Vagina (tissue), 2 donors: Measurements from ENCODE around the gene HSD17B14.

ENCODE experiments used
- POLR2A ChIP-seq, 2 donors: fragments of 450-650 bp; IDR thresholded peaks; one replicate each; pipeline ENCODE4 v1.6.1; 2017; ENCODE audit warnings: antibody characterized with exemption in 2 of 2, mild to moderate bottlenecking in 2 of 2, moderate library complexity in 2 of 2
- POLR2AphosphoS5 ChIP-seq, 2 donors: sonication (generic); formaldehyde crosslinking; IDR thresholded peaks; one replicate each; pipeline ENCODE4 v1.9.0; 2017; ENCODE audit warnings: antibody characterized with exemption in 2 of 2, mild to moderate bottlenecking in 2 of 2, low read depth in 1 of 2; ENCODE audit not compliant: insufficient read depth in 1 of 2
- TF ChIP-seq, protein P1 (sequence below), 3 experiments: fragments of 450-650 bp in 2 of 3; fragments of 200-600 bp in 1 of 3; sonication (generic) in 1 of 3; IDR thresholded peaks; one replicate each; pipeline ENCODE4 v1.5.1; 2017 to 2019; ENCODE audit warnings: antibody characterized with exemption in 3 of 3, mild to moderate bottlenecking in 2 of 3, moderate library complexity in 2 of 3

DNA sequence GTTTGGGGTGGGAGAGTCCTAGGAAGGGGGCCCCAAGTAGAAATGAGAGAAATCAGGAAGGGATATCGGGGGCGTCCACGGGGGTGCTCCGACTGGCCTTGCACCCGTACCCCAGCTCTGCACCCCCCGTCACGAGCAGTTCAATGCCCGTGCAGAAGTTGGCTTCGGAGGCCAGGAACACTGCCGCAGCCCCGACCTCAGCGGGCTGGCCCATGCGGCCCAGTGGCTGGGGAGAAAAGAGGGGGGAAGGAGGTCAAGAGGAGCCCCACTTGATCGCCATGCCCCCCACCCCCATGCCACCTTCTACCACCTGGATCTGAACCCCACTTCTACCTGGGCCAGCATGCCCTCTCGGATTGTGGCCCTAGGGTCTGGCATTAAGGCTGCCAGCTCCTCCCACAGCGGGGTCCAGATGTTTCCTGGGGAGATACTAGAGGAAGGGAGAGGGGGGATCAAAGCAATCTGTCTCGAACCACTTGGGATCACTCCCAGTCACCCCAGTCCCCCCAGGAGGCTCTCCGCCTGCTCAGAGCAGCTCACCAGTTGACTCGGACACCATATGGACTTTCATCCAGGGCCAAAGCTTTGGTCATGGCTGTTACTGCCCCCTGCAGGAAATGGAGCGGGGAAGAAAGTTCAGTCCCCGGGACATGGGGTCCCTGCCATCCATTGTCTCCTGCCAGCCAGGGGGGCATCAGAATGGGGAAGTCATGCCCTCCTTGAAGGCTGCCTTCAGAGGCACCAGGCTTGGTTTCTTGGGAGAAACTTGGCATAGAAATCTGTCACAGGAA, 23.0 kb downstream of the HSD17B14 start:
- TF ChIP-seq, protein P1, sequence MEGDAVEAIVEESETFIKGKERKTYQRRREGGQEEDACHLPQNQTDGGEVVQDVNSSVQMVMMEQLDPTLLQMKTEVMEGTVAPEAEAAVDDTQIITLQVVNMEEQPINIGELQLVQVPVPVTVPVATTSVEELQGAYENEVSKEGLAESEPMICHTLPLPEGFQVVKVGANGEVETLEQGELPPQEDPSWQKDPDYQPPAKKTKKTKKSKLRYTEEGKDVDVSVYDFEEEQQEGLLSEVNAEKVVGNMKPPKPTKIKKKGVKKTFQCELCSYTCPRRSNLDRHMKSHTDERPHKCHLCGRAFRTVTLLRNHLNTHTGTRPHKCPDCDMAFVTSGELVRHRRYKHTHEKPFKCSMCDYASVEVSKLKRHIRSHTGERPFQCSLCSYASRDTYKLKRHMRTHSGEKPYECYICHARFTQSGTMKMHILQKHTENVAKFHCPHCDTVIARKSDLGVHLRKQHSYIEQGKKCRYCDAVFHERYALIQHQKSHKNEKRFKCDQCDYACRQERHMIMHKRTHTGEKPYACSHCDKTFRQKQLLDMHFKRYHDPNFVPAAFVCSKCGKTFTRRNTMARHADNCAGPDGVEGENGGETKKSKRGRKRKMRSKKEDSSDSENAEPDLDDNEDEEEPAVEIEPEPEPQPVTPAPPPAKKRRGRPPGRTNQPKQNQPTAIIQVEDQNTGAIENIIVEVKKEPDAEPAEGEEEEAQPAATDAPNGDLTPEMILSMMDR (IDR thresholded peaks at IDR 0.05): no peak
- no peak for TF ChIP-seq POLR2A (IDR thresholded peaks at IDR 0.05)
- no peak for TF ChIP-seq POLR2AphosphoS5 (IDR thresholded peaks at IDR 0.05; ENCODE audit: insufficient read depth in 1 of 2, low read depth in 1 of 2)
